Central memory CD8-positive, alpha-beta T cell (primary cell): ENCODE measurements around the gene CPB2.

Experiments
- ATAC-seq: fragments of 150-1000 bp; cut with Tn5 transposase; replicated peaks from 2 replicates; pipeline ENCODE4 v1.10.0; 2022; ENCODE audit warnings: mild to moderate bottlenecking, moderate FRiP score, moderate number of reproducible peaks; ENCODE audit not compliant: poor library complexity, severe bottlenecking; ENCODE audit errors: extremely low read depth
- DNase-seq, 2 donors: peaks; one replicate each; pipeline ENCODE4 v3.0.0; 2021; ENCODE audit warnings: low spot score in 2 of 2
- H3K27ac Mint-ChIP-seq: one replicate; pipeline ENCODE4 v1.8.0; 2022; ENCODE audit warnings: low read depth, mild to moderate bottlenecking, moderate library complexity, mixed read lengths
- H3K27me3 Mint-ChIP-seq: one replicate; pipeline ENCODE4 v1.8.0; 2022; ENCODE audit warnings: mixed read lengths
- H3K36me3 Mint-ChIP-seq: one replicate; pipeline ENCODE4 v1.8.0; 2022; ENCODE audit warnings: mild to moderate bottlenecking, moderate library complexity, mixed read lengths; ENCODE audit not compliant: insufficient read depth
- H3K4me1 Mint-ChIP-seq: one replicate; pipeline ENCODE4 v1.8.0; 2022; ENCODE audit warnings: mixed read lengths
- H3K4me3 Mint-ChIP-seq: one replicate; pipeline ENCODE4 v1.8.0; 2022; ENCODE audit warnings: mild to moderate bottlenecking, moderate library complexity, mixed read lengths
- H3K9me3 Mint-ChIP-seq: one replicate; pipeline ENCODE4 v1.8.0; 2022; ENCODE audit warnings: mixed read lengths

CPB2 gene

DNA sequence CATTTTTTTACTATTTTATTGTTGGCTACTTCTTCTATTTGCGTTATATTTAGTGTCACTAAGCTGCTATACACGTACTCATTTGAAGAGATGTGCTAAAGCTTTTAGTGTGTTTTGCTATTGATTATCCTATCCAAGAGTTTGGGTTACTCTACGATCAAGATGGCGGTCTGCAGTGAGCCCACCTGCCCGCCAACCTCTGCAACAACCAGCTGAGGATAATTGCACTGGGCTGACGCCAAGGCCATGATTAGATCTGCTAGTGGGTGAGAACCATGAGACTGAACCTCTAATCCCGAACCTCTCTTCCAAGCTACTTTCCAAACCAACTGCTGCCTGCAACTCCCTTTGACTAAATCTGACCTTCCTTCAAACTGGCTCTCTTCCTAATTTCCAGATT lies 1.8 kb downstream of the CPB2 start:
- Mint-ChIP-seq H3K4me3 (no peak overlapping the region), H3K27ac (no peak overlapping the region), H3K27me3 (peaks cover 13% of the 10 kb centered on the region), H3K36me3 (no peaks in the 10 kb centered on the region), H3K4me1 (peaks cover 6% of the 10 kb centered on the region), H3K9me3 (no peaks in the 10 kb centered on the region)
- no peak for DNase-seq
- no peak for ATAC-seq

DNA sequence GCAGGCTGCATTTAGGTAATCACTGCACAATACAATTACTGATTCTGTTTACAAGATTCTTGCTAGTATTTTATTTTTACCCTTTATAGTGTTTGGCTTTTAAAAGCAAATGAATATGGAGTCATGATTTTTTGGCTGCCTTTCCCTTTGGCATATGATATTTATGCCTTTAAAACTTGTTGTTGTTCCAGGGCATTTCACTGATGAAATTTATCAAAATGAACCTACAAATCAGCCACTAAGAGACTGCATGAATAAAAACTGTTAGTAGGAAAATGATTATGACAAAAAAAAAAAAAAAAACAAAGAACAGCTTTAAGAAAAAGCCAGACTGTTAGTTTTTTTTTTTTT lies 2.6 kb downstream of the CPB2 start:
- ATAC-seq (no peak), DNase-seq (no peak)
- peaks cover 3% of the 10 kb centered on the region for H3K4me1 Mint-ChIP-seq
- no peak overlapping the region for H3K4me3 Mint-ChIP-seq
- peaks cover 7% of the 10 kb centered on the region for H3K27me3 Mint-ChIP-seq
- no peaks in the 10 kb centered on the region for H3K9me3 Mint-ChIP-seq
- no peaks in the 10 kb centered on the region for H3K36me3 Mint-ChIP-seq
- no peak overlapping the region for H3K27ac Mint-ChIP-seq

DNA sequence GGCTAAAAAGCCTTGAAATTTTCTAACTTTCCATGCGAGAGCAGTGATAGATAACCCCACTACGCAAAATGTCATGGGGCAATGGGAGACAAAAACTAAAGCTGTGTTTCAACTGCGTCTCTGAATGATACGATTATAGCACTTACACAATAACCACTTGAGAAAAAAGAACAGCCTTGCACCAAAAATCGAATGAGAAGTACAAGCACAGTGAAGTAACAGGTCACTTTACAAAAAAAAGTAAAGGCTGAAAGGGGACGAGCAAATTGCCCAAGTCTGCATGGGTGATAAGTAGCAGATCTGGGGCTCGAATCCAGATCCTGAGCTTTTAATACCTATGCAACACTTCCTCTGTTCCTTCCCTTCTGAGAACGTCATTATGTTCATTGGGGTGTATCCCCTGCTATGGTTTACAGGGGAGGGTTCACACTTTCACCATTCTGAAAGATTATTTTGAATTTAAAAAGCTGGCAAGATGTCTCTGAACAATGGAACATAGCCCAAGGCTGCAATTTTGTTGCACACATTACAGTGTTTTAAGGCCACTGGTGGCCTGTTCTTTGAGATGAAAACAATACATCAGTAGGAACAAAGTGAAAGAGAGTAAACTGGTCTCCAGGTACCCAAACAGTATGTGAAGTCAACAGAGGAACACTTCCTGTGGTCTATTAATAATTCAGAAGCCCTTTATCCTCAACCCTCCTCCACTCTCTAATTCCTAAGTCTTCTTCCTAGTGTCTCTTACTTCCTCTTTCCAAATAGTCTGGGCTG lies 3.2 kb downstream of the CPB2 start:
- H3K9me3 Mint-ChIP-seq: no peaks in the 10 kb centered on the region
- H3K27ac Mint-ChIP-seq: no peak overlapping the region
- H3K4me1 Mint-ChIP-seq: no peaks in the 10 kb centered on the region
- no peak overlapping the region for H3K4me3 Mint-ChIP-seq
- ATAC-seq (no peak), DNase-seq (no peak)
- H3K36me3 Mint-ChIP-seq: no peaks in the 10 kb centered on the region
- peaks cover 7% of the 10 kb centered on the region for H3K27me3 Mint-ChIP-seq

DNA sequence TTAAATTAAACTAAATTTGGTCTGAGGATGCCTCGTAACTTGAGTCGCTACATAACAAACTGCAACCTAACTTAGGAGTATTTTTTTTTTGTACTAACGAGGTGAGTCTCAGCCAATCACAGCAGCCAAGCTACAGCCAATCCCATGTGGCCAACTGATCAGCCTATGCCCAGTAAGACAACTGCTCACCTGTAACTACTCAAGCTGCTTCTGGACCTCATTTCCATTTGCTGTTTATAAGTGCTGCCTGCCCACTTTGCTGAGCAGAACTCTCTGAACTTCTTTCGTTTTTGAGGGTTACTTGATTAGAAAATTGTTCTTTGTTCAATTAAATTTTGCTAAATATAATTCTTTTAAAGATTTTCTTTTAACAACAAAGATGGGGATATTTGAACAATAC lies 3.8 kb downstream of the CPB2 start:
- DNase-seq: no peak
- no peak for ATAC-seq
- Mint-ChIP-seq H3K9me3 (no peaks in the 10 kb centered on the region), H3K27me3 (peaks cover 14% of the 10 kb centered on the region), H3K36me3 (no peaks in the 10 kb centered on the region), H3K4me3 (no peak overlapping the region), H3K27ac (no peak overlapping the region), H3K4me1 (no peaks in the 10 kb centered on the region)

DNA sequence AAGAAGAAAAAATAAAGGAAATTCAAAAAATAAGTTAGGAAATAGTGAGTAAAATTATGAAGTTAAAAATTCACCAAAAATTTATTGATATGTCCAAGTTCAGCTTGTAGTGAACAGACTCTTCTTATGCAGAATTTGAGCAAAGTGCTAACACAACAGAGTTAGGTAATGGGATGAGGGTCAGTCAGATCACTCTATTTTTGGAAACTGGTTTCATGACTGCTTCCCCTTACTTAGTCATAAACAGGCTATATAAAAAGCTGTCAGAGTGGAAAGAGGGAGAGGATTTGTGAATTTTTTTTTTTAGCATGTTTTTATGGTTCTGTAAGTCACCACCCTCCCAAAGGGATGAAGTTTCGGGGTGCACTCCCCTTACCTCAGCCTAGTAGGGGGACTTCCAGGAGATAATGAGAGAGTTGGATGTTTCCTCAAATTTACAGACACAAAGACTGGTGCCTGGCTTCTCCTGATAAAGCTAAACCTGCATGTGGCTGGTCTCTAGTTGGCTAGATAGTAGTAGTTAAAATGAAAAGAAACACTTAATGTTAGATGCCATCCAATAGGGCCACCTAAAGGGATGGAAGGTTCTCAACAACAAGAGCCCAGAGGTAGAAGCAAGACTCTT lies 4.5 kb downstream of the CPB2 start:
- H3K27me3 Mint-ChIP-seq: peaks cover 21% of the 10 kb centered on the region
- H3K4me1 Mint-ChIP-seq: no peaks in the 10 kb centered on the region
- no peaks in the 10 kb centered on the region for H3K36me3 Mint-ChIP-seq
- H3K27ac Mint-ChIP-seq: no peak overlapping the region
- DNase-seq (no peak), ATAC-seq (no peak)
- H3K4me3 Mint-ChIP-seq: no peak overlapping the region
- no peaks in the 10 kb centered on the region for H3K9me3 Mint-ChIP-seq

DNA sequence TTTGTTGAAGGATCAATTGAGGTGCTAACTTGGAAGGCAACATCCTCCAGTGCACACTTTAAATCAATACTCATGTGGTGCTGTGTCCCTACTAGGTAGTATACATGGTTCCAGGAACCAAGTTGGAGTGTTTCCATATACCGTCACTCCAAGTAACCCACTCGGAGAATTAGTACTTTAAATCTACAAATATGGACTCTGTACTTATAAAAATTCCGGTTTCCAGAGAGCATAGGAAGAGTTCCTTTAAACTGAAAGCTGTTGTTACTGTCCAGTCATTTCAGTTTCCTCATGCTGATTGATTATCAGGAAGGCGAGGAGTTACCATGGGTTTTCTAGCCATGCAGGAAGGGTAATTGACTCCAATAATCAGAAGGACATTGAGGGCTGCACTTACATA lies 7.2 kb downstream of the CPB2 start:
- Mint-ChIP-seq H3K27me3 (peaks cover 47% of the 10 kb centered on the region), H3K4me1 (no peaks in the 10 kb centered on the region), H3K4me3 (no peak overlapping the region), H3K27ac (no peak overlapping the region), H3K9me3 (no peaks in the 10 kb centered on the region), H3K36me3 (no peaks in the 10 kb centered on the region)
- ATAC-seq (no peak), DNase-seq (no peak)

DNA sequence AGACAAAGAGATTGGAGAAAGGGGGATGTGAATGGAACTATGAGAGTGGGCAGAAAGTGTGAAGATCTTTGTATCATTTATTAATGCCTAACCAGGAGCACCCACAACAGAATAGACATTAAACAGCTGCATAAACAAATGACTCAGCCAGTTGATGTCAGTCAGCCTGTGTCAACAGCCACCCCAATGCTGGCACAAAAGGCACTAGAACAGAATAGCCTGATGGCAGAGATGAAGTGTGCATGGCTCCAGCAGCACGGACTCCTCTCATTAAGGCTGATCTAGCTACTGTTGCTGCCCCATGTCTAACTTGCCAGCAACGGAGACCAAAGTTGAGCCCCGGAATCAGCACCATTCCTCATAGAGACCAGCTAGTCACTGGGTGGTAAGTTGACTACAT lies 7.8 kb downstream of the CPB2 start:
- Mint-ChIP-seq H3K36me3 (no peaks in the 10 kb centered on the region), H3K27ac (no peak overlapping the region), H3K9me3 (no peaks in the 10 kb centered on the region), H3K4me3 (no peak overlapping the region), H3K4me1 (no peaks in the 10 kb centered on the region), H3K27me3 (peaks cover 54% of the 10 kb centered on the region)
- no peak for ATAC-seq
- no peak for DNase-seq

DNA sequence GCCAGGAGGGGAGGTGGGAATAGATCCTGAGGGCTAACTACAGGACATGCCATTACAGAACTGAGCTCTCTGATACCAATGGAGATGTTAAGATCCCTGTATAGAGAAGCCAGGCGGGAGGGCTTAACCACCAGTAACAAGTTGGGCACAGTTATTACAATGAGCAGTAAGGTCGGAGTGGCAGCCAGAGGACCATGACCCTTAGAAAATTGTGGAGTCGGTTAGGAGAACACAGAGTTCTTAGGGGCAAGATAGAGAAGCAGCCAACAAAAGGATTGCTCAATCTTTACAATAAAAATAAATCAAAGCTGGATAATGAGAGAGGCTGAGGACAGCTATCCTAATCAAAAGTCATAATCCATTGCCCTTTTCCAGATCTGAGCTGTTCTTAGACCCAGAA lies 10.4 kb downstream of the CPB2 start:
- H3K36me3 Mint-ChIP-seq: no peaks in the 10 kb centered on the region
- no peak for ATAC-seq
- no peak for DNase-seq
- no peaks in the 10 kb centered on the region for H3K4me1 Mint-ChIP-seq
- no peak overlapping the region for H3K27ac Mint-ChIP-seq
- H3K9me3 Mint-ChIP-seq: no peaks in the 10 kb centered on the region
- H3K27me3 Mint-ChIP-seq: peaks cover 73% of the 10 kb centered on the region
- no peak overlapping the region for H3K4me3 Mint-ChIP-seq

DNA sequence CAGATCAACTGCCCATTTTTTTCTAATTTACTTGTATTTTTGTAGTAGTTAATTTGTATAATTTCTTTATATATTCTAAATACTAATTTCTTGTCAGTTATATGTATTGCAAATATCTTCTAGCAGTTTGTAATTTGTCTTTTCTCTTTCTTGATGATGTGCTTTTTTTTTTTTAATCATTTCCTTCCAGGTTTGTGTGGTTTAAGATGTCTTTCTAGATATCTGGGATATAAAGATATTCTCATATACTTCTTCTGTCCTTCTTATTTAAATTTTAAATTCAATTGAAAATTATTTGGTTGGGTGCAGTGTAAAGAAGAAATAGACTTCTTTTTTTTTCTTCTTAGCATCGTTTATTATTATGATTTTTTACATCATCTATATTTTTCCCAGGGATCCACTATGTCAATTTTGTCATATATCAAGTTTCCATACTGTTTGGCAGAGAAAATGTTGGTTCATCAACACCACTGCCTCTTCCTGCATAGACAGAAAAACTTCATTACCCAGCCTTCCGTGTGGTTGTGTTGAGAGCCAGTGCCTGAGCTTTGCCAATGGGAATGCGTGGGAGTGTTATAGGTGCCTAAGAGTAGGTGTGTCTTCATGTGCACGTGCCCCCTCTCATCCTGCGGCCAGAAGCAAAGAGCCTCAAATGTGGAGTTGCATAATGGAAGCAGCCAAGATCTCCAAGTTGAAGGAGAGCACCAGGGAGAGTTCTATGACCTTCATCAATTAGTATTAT lies 15.8 kb downstream of the CPB2 start:
- no peaks in the 10 kb centered on the region for H3K4me1 Mint-ChIP-seq
- no peak overlapping the region for H3K27ac Mint-ChIP-seq
- peaks cover 46% of the 10 kb centered on the region for H3K27me3 Mint-ChIP-seq
- no peaks in the 10 kb centered on the region for H3K36me3 Mint-ChIP-seq
- H3K9me3 Mint-ChIP-seq: no peaks in the 10 kb centered on the region
- no peak for ATAC-seq
- DNase-seq: no peak
- H3K4me3 Mint-ChIP-seq: no peak overlapping the region

DNA sequence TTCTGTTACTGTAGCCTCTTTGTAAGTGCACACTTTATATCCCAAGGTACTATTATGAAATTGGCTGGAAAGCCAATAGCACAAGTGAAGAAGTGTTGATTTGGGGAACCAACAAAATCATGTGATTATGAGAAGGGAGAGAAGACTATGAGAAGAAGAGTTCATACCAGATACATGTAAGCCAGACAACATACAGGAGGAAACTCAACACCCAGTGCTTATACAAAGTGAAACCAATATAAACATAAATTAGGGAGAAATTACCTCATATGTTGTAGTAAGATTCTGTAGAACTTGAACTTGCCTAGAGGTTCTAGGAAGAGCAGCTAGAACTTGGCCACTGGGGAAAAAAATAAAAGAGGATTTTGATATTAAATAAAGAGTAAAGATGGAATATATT lies 17.4 kb downstream of the CPB2 start:
- Mint-ChIP-seq H3K9me3 (no peaks in the 10 kb centered on the region), H3K27me3 (peaks cover 31% of the 10 kb centered on the region), H3K4me3 (no peak overlapping the region), H3K4me1 (no peaks in the 10 kb centered on the region), H3K36me3 (no peaks in the 10 kb centered on the region), H3K27ac (no peak overlapping the region)
- no peak for ATAC-seq
- no peak for DNase-seq

DNA sequence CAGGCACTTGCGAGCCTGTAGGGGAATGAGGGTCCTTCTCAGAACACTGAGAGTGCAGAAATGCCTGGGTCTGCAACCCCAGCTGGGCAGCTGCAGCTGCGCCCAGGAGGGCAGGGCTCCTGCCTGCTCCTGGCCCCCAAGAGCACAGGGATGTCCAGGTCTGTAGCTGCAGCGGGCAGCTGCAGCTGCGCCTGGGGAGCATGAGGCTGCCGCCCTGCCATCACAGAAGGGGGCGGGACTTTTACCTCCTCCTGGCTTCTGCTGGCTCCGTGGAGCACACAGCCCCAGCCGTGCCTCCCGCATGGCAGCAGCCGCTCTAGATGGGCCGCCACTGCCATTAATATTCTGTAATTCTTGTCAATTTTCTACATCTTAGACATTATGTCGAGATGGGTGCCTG lies 17.8 kb downstream of the CPB2 start:
- H3K27me3 Mint-ChIP-seq: peaks cover 26% of the 10 kb centered on the region
- H3K27ac Mint-ChIP-seq: no peak overlapping the region
- ATAC-seq: no peak
- no peak for DNase-seq
- no peak overlapping the region for H3K4me3 Mint-ChIP-seq
- no peaks in the 10 kb centered on the region for H3K36me3 Mint-ChIP-seq
- no peaks in the 10 kb centered on the region for H3K4me1 Mint-ChIP-seq
- no peaks in the 10 kb centered on the region for H3K9me3 Mint-ChIP-seq

DNA sequence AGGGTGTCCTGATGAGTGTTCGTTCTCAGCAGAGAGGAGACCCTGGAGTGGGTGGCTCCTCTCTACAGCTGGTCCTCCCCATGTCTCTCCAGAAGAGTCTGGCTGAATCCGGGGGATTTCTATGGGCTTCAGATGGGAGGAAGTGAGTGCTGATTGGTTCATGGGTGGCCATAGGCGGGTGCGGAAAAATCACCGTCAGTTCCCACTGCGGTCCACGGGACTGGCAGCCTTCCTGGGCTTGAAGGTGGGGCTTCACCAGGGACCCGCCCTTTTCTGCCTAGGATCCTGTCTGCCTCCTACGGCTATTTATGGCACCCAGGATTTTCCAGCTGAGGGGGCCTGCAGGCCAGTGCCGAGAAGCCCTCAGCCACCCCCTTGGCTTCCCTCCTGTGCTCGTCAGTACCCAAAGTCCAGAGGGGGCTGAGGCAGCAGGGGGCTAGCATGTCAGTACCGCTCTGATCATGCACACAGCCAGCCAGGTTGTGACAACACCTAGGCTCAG lies 18.4 kb downstream of the CPB2 start:
- H3K4me1 Mint-ChIP-seq: no peaks in the 10 kb centered on the region
- peaks cover 21% of the 10 kb centered on the region for H3K27me3 Mint-ChIP-seq
- no peaks in the 10 kb centered on the region for H3K9me3 Mint-ChIP-seq
- H3K36me3 Mint-ChIP-seq: no peaks in the 10 kb centered on the region
- ATAC-seq (no peak), DNase-seq (no peak)
- H3K4me3 Mint-ChIP-seq: no peak overlapping the region
- H3K27ac Mint-ChIP-seq: no peak overlapping the region

DNA sequence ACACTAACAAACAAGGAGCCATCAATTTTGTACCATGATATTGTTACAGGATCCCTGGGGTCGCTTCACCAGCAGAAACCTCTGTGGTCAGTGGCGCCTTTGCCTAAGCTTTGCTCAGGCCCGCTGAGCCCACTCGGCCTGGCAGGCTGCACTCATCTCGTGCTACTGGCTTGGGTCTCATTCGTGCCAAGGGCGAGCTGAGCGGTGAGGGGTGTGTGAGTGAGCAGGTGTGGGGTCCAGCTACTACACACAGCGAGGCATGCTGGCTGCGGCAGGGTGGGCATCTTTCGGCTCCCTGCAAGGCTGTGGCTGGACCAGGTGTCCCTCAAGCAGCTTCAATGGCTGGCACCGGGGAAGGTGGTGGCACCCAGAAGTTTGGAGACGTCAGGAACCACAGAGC lies 19.1 kb downstream of the CPB2 start:
- no peak for DNase-seq
- ATAC-seq: no peak
- Mint-ChIP-seq H3K27me3 (peaks cover 14% of the 10 kb centered on the region), H3K9me3 (no peaks in the 10 kb centered on the region), H3K27ac (no peak overlapping the region), H3K4me3 (no peak overlapping the region), H3K4me1 (no peaks in the 10 kb centered on the region), H3K36me3 (no peaks in the 10 kb centered on the region)
